IMR-90 (cell line): Measurements from ENCODE around the gene ARPC5. TPM values are rescaled to one million over a fixed set of nuclear protein-coding genes. Genes with fewer than 3 reads are reported as not detected.

Experiments
- ATAC-seq: fragments of 200-7000 bp; cut with Tn5 transposase; 2 replicates; pipeline ENCODE4 v1.9.1; 2020; ENCODE audit warnings: low read depth, mild to moderate bottlenecking, moderate library complexity
- BruUV-seq: library from RNA; stranded (reverse); fragments of 400-500 nt; replicated peaks from 2 replicates; lab custom pipeline; 2021; lab: Mats Ljungman, UMichigan
- CTCF ChIA-PET: fragments of 300-600 bp; formaldehyde crosslinking; extraction: SDS; loops from one replicate; lab custom pipeline; 2021; ENCODE audit warnings: antibody characterized with exemption; lab: Yijun Ruan, JAX
- POLR2A ChIA-PET: fragments of 300-600 bp; sonication (Branson Sonifier 250); formaldehyde crosslinking; loops from one replicate; lab custom pipeline; 2022; ENCODE audit warnings: antibody characterized with exemption; ENCODE audit not compliant: unreplicated experiment; lab: Charles Lee
- DNase-seq: peaks from one replicate; pipeline ENCODE4 v3.0.0; 2013
- H2AFZ ChIP-seq: replicated peaks from 2 replicates; pipeline ENCODE3; 2013; ENCODE audit warnings: low read length, mild to moderate bottlenecking; ENCODE audit not compliant: poor library complexity
- H2AK5ac ChIP-seq: 2 replicates; pipeline ENCODE4 v1.6.1; 2013; ENCODE audit warnings: low read depth, low read length, inconsistent platforms
- H2AK9ac ChIP-seq: replicated peaks from 2 replicates; pipeline ENCODE3; 2013; ENCODE audit warnings: mild to moderate bottlenecking, low read depth, low read length, moderate library complexity; ENCODE audit not compliant: poor library complexity
- H2BK120ac ChIP-seq: 2 replicates; pipeline ENCODE4 v1.6.1; 2013; ENCODE audit warnings: low read depth, low read length, inconsistent platforms
- H2BK15ac ChIP-seq: 3 replicates; pipeline ENCODE4 v1.6.1; 2013; ENCODE audit warnings: low read depth, low read length, inconsistent platforms
- H2BK20ac ChIP-seq: 2 replicates; pipeline ENCODE4 v1.6.1; 2013; ENCODE audit warnings: low read depth, mild to moderate bottlenecking, inconsistent platforms, low read length, moderate library complexity
- H2BK5ac ChIP-seq: 2 replicates; pipeline ENCODE4 v1.6.1; 2013; ENCODE audit warnings: mild to moderate bottlenecking, low read depth, low read length, inconsistent platforms; ENCODE audit not compliant: poor library complexity, severe bottlenecking
- H3K14ac ChIP-seq: replicated peaks from 2 replicates; pipeline ENCODE4 v1.6.1; 2013; ENCODE audit warnings: low read depth, low read length, inconsistent platforms
- H3K18ac ChIP-seq: 2 replicates; pipeline ENCODE4 v1.6.1; 2013; ENCODE audit warnings: low read depth, low read length, control low read depth
- H3K23ac ChIP-seq: 2 replicates; pipeline ENCODE4 v1.6.1; 2013; ENCODE audit warnings: low read depth, low read length, inconsistent platforms
- H3K27ac ChIP-seq: 2 replicates; pipeline ENCODE4 v1.5.1; 2013; ENCODE audit warnings: mild to moderate bottlenecking, control low read depth, low read length; ENCODE audit not compliant: insufficient read depth
- H3K27me3 ChIP-seq: 2 replicates; pipeline ENCODE4 v1.6.1; 2013; ENCODE audit warnings: low read length; ENCODE audit not compliant: control insufficient read depth, insufficient read depth
- H3K36me3 ChIP-seq: 2 replicates; pipeline ENCODE4 v1.6.1; 2013; ENCODE audit warnings: low read length, mixed read lengths; ENCODE audit not compliant: control insufficient read depth, insufficient read depth
- H3K4ac ChIP-seq: 2 replicates; pipeline ENCODE4 v1.6.1; 2013; ENCODE audit warnings: low read depth, low read length, inconsistent platforms
- H3K4me1 ChIP-seq: 2 replicates; pipeline ENCODE4 v1.6.1; 2013; ENCODE audit warnings: low read length, mixed read lengths; ENCODE audit not compliant: control insufficient read depth, insufficient read depth
- H3K4me2 ChIP-seq: 2 replicates; pipeline ENCODE4 v1.6.1; 2013; ENCODE audit warnings: low read depth, mild to moderate bottlenecking, control low read depth, low read length, moderate library complexity
- H3K4me3 ChIP-seq: 2 replicates; pipeline ENCODE4 v1.5.1; 2013; ENCODE audit warnings: low read depth, mild to moderate bottlenecking, control low read depth, low read length, moderate library complexity; ENCODE audit not compliant: insufficient read depth
- H3K56ac ChIP-seq: 2 replicates; pipeline ENCODE4 v1.6.1; 2013; ENCODE audit warnings: low read length, inconsistent platforms; ENCODE audit not compliant: insufficient read depth; ENCODE audit errors: extremely low read depth
- H3K79me1 ChIP-seq, 2 experiments: 2 replicates each; pipeline ENCODE4 v1.6.1; 2013; ENCODE audit warnings: low read length in 2 of 2, inconsistent platforms in 1 of 2, low read depth in 1 of 2
- H3K9ac ChIP-seq: 2 replicates; pipeline ENCODE4 v1.6.1; 2013; ENCODE audit warnings: low read depth, low read length, control low read depth
- H3K9me1 ChIP-seq: 2 replicates; pipeline ENCODE4 v1.6.1; 2013; ENCODE audit warnings: low read length, inconsistent platforms; ENCODE audit not compliant: insufficient read depth
- H3K9me3 ChIP-seq: 2 replicates; pipeline ENCODE4 v1.6.1; 2013; ENCODE audit warnings: low read length; ENCODE audit not compliant: control insufficient read depth, insufficient read depth
- H4K20me1 ChIP-seq: 2 replicates; pipeline ENCODE4 v1.6.1; 2013; ENCODE audit warnings: low read length, inconsistent platforms; ENCODE audit not compliant: insufficient read depth
- H4K5ac ChIP-seq: 2 replicates; pipeline ENCODE4 v1.6.1; 2013; ENCODE audit warnings: mild to moderate bottlenecking, low read depth, low read length, control low read depth
- H4K8ac ChIP-seq, 2 experiments: 2 replicates each; pipeline ENCODE4 v1.6.1; 2013; ENCODE audit warnings: low read depth in 2 of 2, low read length in 2 of 2, control low read depth in 1 of 2, inconsistent platforms in 1 of 2
- H4K91ac ChIP-seq: 2 replicates; pipeline ENCODE4 v1.6.1; 2013; ENCODE audit warnings: low read depth, low read length, inconsistent platforms; ENCODE audit not compliant: insufficient read depth
- CEBPB ChIP-seq: IDR thresholded peaks from 2 replicates; pipeline ENCODE4 v1.6.1; 2012; ENCODE audit warnings: low read depth, low read length, improper control_type of control experiment
- POLR2A ChIP-seq: IDR thresholded peaks from 2 replicates; pipeline ENCODE4 v1.6.1; 2012; ENCODE audit warnings: mild to moderate bottlenecking, low read depth, low read length
- RFX5 ChIP-seq: IDR thresholded peaks from 2 replicates; pipeline ENCODE4 v1.8.0; 2012; ENCODE audit warnings: low read depth, mild to moderate bottlenecking, low read length, moderate library complexity
- dilution Hi-C: fragments of 300-500 bp; cut with HindIII; formaldehyde crosslinking; loops from one replicate; pipeline ENCODE4 v1.14.3; 2018; ENCODE audit warnings: low sequenced_read_pairs; ENCODE audit not compliant: unreplicated experiment
- in situ Hi-C: fragments of 300-500 bp; cut with MboI; formaldehyde crosslinking; loops from 3 replicates; pipeline ENCODE4 v1.14.3; 2019; ENCODE audit warnings: low sequenced_read_pairs, inconsistent platforms, mixed read lengths
- intact Hi-C: fragments of 100-400 bp; cut with micrococcal nuclease; formaldehyde crosslinking; loops from 2 replicates; pipeline ENCODE4 v1.10.0; 2022
- polyA plus RNA-seq, 3 experiments: library from polyadenylated mRNA; depleted of rRNA; stranded (reverse); fragments of >200 nt; gene quantifications; 2 replicates each; pipeline ENCODE4 v1.2.3, GENCODE V29; 2012; ENCODE audit warnings: low replicate concordance in 1 of 3
- total RNA-seq: library from RNA; depleted of rRNA; stranded (reverse); fragments of >200 nt; gene quantifications from 2 replicates; pipeline ENCODE4 v1.2.3, GENCODE V29; 2012
- TF ChIP-seq, protein P1 (sequence below): fragments of 150-350 bp; IDR thresholded peaks from 2 replicates; pipeline ENCODE4 v1.6.1; 2017; ENCODE audit warnings: mild to moderate bottlenecking, antibody characterized with exemption, low read length, low read depth

ARPC5 gene
- total and polyA plus RNA-seq, 2 of the 4 experiments (the other 2 are of a cell fraction), result 132 to 212 TPM

GRCh38 chr1:183646776-183647175, 11.2 kb upstream of the ARPC5 start:
- Histone ChIP-seq H2BK15ac (no peak overlapping the region), H3K27me3 (no peaks in the 10 kb centered on the region), H2BK5ac (no peak overlapping the region), H4K91ac (no peak overlapping the region), H2AK9ac (no peak overlapping the region), H3K79me1 (peaks cover 3 to 12% of the 10 kb centered on the region in 2 experiments; a peak in 2 of 4 replicates), H3K56ac (no peak overlapping the region), H3K36me3 (no peaks in the 10 kb centered on the region), H4K5ac (no peak overlapping the region), H3K4me1 (no peaks in the 10 kb centered on the region), H2AFZ (no peak overlapping the region), H3K23ac (no peak overlapping the region), H4K20me1 (no peaks in the 10 kb centered on the region), H3K9me1 (no peaks in the 10 kb centered on the region), H3K9ac (no peak overlapping the region), H3K14ac (no peak overlapping the region), H3K4me3 (no peak overlapping the region), H3K4ac (no peak overlapping the region), H2BK20ac (no peak overlapping the region), H2BK120ac (no peak overlapping the region), H2AK5ac (no peak overlapping the region), H3K27ac (no peak overlapping the region), H4K8ac (no peak overlapping the region), H3K4me2 (no peak overlapping the region), H3K18ac (no peak overlapping the region), H3K9me3 (no peaks in the 10 kb centered on the region)
- in situ Hi-C loops (loop anchor here (10.0 kb wide), 1 partner anchor 398 kb away; no protein-coding TSS in a partner anchor), intact Hi-C loops (no loop called here), dilution Hi-C loops (no loop called here)
- ChIA-PET POLR2A (no interaction called here), CTCF (interaction anchor here (1.0 kb wide), 1 partner anchor 13 kb away, joined by 3 read pairs; no protein-coding TSS in a partner anchor)
- TF ChIP-seq, protein P1, sequence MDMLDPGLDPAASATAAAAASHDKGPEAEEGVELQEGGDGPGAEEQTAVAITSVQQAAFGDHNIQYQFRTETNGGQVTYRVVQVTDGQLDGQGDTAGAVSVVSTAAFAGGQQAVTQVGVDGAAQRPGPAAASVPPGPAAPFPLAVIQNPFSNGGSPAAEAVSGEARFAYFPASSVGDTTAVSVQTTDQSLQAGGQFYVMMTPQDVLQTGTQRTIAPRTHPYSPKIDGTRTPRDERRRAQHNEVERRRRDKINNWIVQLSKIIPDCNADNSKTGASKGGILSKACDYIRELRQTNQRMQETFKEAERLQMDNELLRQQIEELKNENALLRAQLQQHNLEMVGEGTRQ, result no peak
- TF ChIP-seq CEBPB, result no peak
- no peak for TF ChIP-seq RFX5
- TF ChIP-seq POLR2A, result no peak
- ATAC-seq, result no peak
- no TSS peak for BruUV-seq
- no peak for DNase-seq
